Left lobe of liver (tissue), 2 donors: ENCODE measurements around the gene G6PC2. TPM values are rescaled to one million over a fixed set of nuclear protein-coding genes. Genes with fewer than 3 reads are reported as not detected.
A peak's percentile ranks its signal among the peaks of the same experiment; 100 is the strongest.
"Not testable (repeated sequence)": the region's sequence is repeated elsewhere in the genome, so short reads cannot be mapped to it uniquely, and the experiment has no call there.

ENCODE experiments used
- ATAC-seq: fragments of 200-7000 bp; cut with Tn5 transposase; one replicate; pipeline ENCODE4 v1.9.1; 2020; ENCODE audit warnings: mild to moderate bottlenecking, moderate library complexity
- DNase-seq: peaks from one replicate; pipeline ENCODE4 v3.0.0-alpha.2; 2020; ENCODE audit warnings: low spot score
- total RNA-seq: library from RNA; stranded (reverse); gene quantifications from one replicate; pipeline ENCODE4 v1.2.1, GENCODE V29; 2021
- donor health status: DM: no; HTN: no; CAD: no; lungs with moderate emphysema.
- donor health status: DM: no; HTN: yes; CAD: no.

The G6PC2 gene, protein sequence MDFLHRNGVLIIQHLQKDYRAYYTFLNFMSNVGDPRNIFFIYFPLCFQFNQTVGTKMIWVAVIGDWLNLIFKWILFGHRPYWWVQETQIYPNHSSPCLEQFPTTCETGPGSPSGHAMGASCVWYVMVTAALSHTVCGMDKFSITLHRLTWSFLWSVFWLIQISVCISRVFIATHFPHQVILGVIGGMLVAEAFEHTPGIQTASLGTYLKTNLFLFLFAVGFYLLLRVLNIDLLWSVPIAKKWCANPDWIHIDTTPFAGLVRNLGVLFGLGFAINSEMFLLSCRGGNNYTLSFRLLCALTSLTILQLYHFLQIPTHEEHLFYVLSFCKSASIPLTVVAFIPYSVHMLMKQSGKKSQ
- not detected for total RNA-seq

DNA sequence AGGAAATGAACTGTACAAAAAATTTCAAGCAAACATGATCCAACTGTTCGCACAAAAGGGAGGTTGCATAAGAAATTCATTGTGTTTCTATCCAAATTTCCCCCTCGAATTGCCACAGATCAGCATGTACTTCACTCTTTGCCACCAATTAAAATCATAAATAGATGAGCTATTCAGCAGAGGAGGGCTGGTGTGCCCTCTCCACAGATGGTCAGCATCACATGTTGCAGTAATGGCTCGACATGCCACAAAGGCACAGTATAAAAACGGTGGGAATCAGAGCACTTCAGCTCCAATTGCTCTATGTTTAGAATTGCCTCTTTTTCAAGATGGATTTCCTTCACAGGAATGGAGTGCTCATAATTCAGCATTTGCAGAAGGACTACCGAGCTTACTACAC is at the start of gene G6PC2:
TSS of gene G6PC2 (plus strand) at position 289 of the 400 bp plus-strand sequence. CDS start at position 330, 41 bp downstream.
- DNase-seq (no peak), ATAC-seq (no peak)

DNA sequence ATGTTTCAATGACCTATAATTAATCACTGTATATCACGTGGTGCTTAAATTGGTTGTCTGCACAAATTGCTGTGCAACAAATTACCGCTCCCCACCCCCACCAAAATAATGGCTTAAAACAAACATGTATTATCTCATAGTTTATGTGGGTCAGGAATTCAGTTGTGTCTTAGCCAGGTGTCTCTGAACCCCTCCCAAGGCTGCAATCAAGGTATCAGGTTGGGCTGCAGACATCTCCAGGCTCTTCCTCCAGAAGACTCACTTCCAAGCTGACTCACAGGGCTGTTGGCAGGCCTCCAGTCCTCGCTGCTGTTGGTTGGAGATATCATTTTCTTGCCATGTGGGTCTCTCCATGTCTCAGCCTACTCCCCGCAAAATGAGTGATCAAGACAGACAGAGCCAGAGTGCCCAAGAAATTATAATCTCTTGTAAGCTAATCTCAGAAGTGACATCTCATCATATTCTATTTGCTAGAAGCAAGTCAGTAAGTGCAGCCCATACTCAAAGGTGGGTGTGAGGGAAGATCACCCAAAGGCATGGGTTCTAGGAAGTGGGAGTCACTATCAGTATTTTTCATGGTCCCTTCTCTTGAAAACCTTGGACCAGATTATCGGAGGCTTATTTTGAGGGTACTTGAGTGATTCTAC is 49.3 kb upstream of the G6PC2 start:
- DNase-seq: no peak
- ATAC-seq: no peak

DNA sequence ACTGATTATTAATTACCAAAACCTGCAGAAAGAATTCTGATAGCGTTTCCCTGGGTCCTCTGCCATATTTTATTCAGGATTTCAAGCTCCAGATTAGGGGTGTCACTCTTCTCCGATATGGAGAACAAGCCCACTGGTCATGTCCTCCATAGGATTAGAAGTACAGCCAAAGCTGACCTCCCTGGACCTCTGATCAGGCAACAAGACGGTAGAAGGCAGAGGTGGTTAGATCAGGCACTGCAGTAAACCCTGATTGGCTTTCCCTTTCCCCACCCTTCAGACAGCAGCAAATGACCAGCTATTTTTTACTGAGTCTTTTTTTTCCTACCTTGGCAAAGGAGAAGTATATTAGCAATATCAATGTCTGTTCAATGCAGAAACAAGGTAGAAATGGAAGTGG is 48.6 kb upstream of the G6PC2 start:
- no peak for ATAC-seq

DNA sequence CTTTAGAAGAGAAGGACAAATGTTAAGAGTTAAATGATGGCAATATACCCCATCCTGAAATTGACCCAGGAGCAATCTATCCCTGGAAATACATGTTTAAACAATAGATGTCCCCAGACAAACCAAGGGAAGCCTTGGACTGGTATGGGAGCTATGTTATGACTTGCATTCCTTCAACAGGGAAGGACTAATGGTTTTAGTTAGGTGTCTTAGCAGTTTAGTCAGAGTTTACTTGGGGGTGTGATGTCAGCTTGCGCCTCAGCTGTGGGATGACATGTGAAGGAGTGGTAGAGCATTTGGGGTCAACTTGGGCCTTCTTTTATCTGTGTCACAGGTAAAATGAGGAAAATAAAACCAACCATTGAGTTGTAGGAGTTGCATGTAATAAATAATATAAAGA is 47.6 kb upstream of the G6PC2 start:
- ATAC-seq (no peak), DNase-seq (no peak)

More for the DNA sequence above, 48.6 kb upstream of the G6PC2 start:
- no peak for DNase-seq

DNA sequence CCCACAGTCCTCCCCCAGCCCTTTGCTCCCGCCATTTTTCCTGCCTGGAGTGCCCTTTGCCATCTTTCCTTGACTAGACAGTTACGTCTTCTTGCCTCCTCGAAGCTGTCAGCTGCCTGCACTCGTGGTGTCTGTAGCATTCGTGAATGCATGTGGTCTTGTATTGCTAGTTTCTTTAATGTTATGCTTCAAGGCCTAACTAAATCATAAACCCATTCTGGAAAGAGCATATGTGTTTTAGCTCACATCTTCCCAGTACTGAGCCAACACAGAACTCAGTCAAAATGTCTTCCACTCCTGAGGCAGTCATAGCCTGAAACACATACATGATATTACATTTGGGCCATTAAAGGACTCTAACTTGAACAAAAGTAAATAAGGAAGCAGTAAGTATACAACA is 46.4 kb upstream of the G6PC2 start:
- ATAC-seq (no peak), DNase-seq (no peak)

DNA sequence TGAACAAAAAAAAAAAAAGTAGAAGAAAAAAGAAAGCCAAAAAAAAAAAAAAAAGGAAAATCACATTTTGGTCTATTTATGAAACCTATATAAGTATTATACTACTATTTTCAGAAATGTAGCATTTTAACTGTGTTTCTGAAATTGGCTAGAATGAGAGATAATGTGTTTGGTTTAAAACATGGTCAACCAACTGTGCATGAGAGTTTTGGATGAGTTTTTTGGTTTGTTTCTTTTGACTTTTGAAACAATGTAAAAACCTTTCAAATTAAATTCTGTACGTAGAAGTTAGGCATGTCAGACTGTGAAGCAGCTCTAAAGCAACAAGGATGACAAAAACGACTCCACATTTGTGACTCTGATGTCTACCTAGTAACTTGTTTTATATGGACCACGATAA is 45.5 kb upstream of the G6PC2 start:
- no peak for DNase-seq
- no peak for ATAC-seq

DNA sequence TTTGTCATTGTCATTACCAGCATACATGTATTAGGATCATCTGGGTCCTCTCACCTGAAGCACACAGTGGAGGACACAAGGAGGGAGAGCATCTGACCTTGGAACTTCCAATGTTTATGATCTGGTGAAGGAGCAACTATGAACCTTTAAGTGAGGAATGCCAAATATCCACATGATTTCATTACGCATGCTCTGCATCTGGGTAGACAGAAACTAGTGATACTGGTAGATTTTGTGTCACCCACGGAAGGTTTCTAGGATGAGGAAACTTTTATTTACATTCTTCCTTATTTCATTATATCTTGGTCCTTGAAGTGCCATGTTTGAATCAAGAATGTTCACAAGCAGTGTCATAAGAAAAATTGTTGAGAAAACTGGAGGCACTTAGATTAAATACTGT is 42.9 kb upstream of the G6PC2 start:
- ATAC-seq: no peak
- no peak for DNase-seq

DNA sequence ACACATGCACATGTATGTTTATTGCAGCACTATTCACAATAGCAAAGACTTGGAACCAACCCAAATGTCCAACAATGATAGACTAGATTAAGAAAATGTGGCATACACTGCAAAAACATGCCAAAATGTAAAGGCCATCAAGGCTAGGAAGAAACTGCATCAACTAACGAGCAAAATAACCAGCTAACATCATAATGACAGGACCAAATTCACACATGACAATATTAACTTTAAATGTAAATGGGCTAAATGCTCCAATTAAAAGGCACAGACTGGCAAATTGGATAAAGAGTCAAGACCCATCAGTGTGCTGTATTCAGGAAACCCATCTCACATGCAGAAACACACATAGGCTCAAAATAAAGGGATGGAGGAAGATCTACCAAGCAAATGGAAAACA is 33.9 kb upstream of the G6PC2 start:
- not testable (repeated sequence) for DNase-seq, ATAC-seq

DNA sequence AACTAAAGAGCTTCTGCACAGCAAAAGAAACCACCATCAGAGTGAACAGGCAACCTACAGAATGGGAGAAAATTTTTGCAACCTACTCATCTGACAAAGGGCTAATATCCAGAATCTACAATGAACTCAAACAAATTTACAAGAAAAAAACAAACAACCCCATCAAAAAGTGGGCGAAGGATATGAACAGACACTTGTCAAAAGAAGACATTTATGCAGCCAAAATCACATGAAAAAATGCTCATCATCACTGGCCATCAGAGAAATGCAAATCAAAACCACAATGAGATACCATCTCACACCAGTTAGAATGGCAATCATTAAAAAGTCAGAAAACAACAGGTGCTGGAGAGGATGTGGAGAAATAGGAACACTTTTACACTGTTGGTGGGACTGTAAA is 30.7 kb upstream of the G6PC2 start:
- ATAC-seq, DNase-seq: not testable (repeated sequence)

DNA sequence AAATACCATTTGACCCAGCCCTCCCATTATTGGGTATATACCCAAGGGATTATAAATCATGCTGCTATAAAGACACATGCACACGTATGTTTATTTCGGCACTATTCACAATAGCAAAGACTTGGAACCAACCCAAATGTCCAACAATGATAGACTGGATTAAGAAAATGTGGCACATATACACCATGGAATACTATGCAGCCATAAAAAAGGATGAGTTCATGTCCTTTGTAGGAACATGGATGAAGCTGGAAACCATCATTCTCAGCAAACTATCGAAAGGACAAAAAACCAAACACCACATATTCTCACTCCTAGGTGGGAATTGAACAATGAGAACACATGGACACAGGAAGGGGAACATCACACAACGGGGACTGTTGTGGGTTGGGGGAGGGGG is 30.3 kb upstream of the G6PC2 start:
- ATAC-seq, DNase-seq: not testable (repeated sequence)

DNA sequence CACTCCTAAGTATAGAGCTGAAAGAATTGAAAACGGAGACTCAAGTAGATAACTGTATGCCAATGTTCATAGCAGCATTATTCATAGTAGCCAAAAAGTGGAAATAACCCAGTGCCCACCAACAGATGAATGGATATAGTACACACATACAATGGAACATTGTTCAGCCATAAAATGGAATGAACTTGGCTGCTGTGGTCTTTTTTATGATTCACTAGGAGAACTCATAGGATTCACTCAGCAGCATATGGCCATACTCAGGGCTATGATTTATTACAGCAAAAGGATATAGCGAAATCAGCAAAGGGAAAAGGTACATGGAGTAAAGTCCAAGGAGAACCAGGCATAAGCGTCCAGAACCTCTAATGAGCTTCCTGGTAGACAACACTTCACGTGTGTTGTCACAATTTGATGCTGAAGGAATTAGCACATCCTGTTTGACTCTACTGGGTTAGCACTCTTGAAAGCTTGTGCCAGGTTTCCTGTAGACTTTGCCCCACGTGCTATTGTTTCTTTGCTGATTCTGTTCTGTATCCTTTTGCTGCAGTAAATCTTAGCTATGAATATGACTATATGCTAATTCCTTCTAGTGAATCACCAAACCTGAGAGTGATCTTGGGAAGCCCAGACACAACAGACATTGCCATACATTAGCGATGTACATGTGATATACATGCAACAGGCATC is 26.6 kb upstream of the G6PC2 start:
- DNase-seq (no peak), ATAC-seq (no peak)

DNA sequence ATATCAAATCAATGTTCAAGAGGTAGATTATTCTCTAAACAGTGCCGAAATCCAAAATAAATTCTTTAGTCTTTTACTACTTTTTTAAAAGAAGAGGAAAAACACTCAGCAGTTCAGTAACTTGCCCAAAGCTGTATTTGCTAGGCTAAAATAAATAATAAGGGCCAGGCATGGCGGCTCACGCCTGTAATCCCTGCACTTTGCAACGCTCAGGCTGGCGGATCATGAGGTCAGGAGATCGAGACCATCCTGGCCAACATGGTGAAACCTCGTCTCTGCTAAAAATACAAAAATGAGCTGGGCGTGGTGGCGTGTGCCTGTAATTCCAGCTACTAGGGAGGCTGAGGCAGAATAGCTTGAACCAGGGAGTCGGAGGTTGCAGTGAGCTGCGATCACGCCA is 18.9 kb upstream of the G6PC2 start:
- DNase-seq, ATAC-seq: not testable (repeated sequence)

DNA sequence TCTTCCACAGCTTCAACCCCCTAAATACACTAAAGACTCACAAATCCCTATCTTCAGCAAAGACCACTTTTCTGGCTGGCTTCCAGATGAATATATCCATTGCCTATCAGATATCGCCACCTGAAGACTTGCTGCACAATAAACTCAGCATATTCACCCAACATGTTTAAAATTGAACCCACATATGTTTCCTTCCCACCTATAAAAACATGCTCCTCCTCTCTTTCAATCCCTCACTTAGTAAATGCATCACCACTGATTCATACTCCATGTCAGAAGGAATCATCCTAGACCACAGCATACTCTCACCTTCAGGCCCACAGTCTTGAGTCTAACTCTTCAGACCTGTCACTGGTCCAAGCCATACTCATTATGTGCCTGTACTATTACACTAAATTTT is 16.1 kb upstream of the G6PC2 start:
- ATAC-seq (no peak), DNase-seq (no peak)

DNA sequence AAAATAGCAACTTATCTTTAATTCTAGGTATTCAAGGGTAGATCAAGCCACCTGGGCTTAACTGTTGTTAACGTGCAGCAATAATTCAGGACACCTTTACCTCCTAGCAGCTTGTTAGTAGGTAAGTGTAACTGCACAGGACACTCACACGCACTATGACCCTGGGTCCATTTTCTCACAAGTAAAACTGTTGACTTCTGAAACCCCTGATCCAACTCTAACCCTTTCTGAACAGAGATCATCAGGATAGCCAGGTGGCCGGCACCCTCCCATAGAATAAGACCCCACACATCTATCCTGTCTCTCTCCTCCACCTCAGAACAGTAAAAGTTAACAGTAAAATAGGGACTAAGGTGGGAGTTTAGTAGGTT is 11.5 kb upstream of the G6PC2 start:
- DNase-seq (no peak), ATAC-seq (no peak)

DNA sequence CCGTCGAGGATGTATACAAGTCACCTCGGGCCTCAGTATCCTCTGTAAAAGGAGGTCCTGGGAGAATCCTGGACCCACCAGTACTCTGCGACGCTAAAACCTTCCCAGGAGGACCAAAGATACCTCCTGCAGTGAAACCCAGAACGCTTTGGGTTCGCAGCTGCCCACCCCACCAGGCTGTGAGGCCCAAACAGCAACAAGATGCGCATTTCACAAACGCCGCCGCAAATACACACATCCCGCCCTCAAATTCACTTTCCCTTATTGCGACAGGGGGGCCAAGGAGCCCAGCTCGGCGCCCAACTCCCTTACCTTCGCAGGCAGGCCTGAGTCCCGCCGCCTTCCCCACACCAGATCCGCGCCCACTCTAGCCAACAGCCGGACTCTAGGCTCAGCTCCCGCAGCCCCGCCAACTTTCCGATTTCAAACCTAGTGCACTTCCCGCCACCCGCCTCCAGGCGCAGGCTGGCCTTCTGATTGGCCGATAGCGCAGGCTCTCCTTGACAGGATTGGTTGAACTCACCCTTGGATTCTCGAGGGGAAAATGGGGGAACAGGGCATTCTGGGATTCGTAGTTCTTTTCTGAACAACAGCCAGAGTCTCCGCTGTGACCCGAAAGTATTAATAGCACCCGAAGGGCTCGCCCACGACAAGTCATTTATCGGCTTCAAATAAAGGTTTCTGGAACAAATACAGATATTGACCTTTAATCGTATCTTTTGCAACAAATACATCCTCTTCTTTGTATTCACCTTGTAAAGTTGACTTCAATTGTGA is 10.9 kb upstream of the G6PC2 start, which contains the start of gene SPC25:
TSS of gene SPC25 (minus strand) at position 425 of the 777 bp plus-strand sequence. CDS start 911 bp downstream, outside the sequence.
- peak; percentile 98 for ATAC-seq
- peak; percentile 87 for DNase-seq

DNA sequence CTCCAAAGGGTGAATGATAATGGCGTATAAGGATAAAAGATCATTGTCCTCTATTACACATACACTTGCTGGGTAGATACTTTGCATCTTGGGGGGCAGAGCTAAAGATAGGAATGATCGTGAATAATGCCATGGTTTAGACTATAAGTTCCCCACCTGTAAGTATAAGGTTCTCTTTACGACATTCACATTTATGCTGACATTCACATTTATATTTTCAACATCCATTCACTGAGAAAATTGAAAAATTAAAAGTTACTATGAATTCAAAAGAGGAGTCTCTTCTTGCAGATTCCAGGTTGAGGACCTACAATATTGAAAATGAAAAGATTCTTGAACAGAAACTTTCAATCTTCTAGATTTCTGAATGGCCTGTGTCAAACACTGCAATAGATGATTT is 8.8 kb upstream of the G6PC2 start:
- DNase-seq: no peak
- no peak for ATAC-seq

DNA sequence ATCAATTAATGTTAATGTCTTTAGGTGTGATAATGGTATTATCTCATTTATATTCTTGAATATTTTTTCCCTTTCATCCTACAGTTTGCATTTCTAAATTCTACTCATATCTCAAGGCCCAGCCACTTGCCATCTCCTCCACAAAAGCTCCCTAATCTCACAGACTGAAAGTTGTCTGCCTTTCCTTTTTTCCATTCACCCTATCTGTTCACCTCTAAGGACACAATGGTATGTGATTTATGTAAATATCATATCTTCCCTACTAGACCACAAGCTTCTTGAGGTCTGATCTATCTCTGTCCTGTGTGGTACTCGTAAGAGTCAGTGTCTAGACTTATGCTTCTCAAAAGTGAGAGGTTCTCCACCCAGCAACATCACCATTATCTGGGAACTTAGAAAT is 7.0 kb upstream of the G6PC2 start:
- DNase-seq: no peak

DNA sequence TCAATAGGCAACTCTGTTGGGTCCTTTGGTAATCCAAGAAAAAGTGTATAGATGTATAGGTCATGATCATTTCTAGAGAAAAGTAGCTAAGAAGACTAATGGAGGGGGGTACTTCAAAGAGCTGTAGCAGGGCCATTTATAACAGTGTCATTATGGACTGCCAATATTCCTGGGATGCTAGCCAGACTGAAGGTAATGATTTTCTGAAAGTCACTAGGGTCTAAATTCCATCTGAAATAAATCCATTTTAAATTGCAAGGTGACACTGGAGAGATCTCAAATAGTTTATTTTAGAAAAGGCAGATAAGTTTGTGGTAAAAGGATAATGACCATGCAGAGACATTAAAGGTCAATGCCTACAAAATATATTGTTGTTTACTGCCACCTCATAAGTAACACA is 6.4 kb upstream of the G6PC2 start:
- ATAC-seq (peak; percentile 72), DNase-seq (no peak)

More for the DNA sequence above, 7.0 kb upstream of the G6PC2 start:
- ATAC-seq: no peak

DNA sequence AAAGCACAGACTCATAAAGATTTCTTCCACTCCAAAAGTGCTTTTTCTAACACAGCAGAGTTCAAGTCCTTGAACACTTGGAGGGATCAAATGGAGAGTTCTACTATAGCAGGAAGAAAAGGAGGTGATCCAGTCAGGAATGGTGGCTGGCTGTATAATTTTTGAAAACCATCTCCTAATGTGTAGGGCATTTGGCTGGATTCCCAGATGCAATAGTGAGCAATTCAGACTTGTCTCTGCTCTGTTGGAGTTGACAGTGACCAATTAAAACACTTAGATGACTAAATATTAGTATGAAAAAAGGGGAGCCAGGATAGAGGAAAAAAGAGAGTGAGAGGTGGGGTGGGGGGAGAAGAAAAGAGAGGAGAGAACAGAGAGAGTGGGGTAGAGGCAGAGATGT is 5.3 kb upstream of the G6PC2 start:
- no peak for DNase-seq
- no peak for ATAC-seq

DNA sequence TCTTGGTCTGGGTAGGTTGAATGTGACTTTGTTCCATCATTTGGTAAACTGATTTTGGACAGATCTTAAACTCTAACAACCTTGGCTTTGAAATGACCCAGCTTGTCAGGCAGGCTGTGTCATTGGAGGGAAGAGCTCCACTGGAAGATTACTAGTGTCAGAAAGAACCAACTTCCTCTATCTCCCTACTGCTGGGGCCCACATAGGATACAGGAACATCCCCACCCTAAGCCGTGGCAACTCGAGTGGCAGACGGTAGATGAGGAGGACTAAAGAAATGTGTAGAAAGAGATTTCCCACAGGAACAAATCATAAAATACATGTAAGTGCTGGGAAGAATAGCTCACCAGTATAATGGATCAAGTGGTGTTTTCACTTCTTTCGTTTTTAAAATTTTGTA is 4.3 kb upstream of the G6PC2 start:
- DNase-seq: no peak

DNA sequence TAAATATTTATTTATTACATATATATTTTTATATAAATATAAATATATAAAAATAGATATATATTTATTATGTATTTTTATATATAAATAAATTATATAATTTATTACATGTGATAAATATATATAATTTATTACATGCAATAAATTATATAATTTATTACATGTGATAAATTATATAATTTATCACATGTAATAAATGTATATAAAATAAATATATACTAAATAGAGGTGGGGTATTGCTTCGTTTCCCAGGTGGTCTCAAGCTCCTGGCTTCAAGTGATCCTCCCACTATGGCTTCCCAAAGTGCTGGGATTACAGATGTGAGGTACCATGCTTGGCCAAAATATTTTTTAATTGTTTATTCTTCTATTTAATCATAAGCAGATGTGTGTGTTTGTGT is 3.6 kb upstream of the G6PC2 start:
- DNase-seq (no peak), ATAC-seq (no peak)

More for the DNA sequence above, 4.3 kb upstream of the G6PC2 start:
- no peak for ATAC-seq
